ENCODE data around the gene POT1. TPM values are rescaled to one million over a fixed set of nuclear protein-coding genes. Genes with fewer than 3 reads are reported as not detected.
A peak's percentile ranks its signal among the peaks of the same experiment; 100 is the strongest.

Gene POT1
- polyA plus RNA-seq, 1 donor (not counting 4 experiments of a cell fraction or from before 2014, with no cell fraction given) = 36.6 TPM

DNA sequence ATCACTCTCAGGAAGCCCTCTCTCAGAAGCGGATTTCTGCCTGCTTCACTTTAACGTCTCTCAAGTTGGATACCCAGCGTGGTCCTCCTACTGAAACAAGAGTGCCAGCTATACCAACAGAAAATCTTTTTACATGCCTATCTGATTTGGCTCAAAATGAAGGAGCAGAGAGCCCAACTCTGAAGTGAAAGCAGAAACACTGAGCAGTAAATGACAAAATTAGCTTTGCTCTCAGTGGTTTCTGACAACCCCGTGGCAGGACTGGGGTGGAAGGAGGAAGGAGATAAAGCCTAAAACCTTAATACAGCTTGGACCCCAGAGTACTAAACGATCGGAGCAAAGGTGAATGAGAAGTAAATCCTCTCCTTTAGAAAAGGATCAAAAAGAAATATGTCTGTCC is 139.0 kb downstream of the POT1 start:
- no peak overlapping the region for H3K4me3 ChIP-seq (ENCODE audit: control insufficient read depth in 2 of 3, extremely low read depth in 1 of 3, insufficient read depth in 2 of 3, low read depth in 1 of 3, low read length in 3 of 3)
- H3K4me1 ChIP-seq (ENCODE audit: control insufficient read depth, extremely low read depth, insufficient read depth, low read length) = no peaks in the 10 kb centered on the region
- H4K20me1 ChIP-seq (ENCODE audit: control insufficient read depth, extremely low read depth, insufficient read depth, low read length) = no peaks in the 10 kb centered on the region
- no peak for FAIRE-seq
- no peaks in the 10 kb centered on the region for H3K9me3 ChIP-seq (ENCODE audit: control insufficient read depth, low read depth, low read length)
- no peaks in the 10 kb centered on the region for H3K36me3 ChIP-seq (ENCODE audit: control insufficient read depth in 2 of 2, extremely low read depth in 1 of 2, insufficient read depth in 2 of 2, low read length in 2 of 2)
- no peak for DNase-seq (ENCODE audit: low read depth, low spot score)
- H2AFZ ChIP-seq (ENCODE audit: control insufficient read depth, low read length) = peak overlapping the region; percentile 12
- no peaks in the 10 kb centered on the region for H3K9me1 ChIP-seq (ENCODE audit: control insufficient read depth, extremely low read depth, insufficient read depth, low read length)
- H3K79me2 ChIP-seq (ENCODE audit: control insufficient read depth, insufficient read depth, low read length) = no peaks in the 10 kb centered on the region
- no peak overlapping the region for H3K27ac ChIP-seq (ENCODE audit: control insufficient read depth, insufficient read depth, low read length)
- TF ChIP-seq, protein P1, sequence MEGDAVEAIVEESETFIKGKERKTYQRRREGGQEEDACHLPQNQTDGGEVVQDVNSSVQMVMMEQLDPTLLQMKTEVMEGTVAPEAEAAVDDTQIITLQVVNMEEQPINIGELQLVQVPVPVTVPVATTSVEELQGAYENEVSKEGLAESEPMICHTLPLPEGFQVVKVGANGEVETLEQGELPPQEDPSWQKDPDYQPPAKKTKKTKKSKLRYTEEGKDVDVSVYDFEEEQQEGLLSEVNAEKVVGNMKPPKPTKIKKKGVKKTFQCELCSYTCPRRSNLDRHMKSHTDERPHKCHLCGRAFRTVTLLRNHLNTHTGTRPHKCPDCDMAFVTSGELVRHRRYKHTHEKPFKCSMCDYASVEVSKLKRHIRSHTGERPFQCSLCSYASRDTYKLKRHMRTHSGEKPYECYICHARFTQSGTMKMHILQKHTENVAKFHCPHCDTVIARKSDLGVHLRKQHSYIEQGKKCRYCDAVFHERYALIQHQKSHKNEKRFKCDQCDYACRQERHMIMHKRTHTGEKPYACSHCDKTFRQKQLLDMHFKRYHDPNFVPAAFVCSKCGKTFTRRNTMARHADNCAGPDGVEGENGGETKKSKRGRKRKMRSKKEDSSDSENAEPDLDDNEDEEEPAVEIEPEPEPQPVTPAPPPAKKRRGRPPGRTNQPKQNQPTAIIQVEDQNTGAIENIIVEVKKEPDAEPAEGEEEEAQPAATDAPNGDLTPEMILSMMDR (optimal IDR thresholded peaks at IDR 0.05 in 1 of 3, IDR thresholded peaks at IDR 0.05 in 1 of 3, conservative IDR thresholded peaks at IDR 0.05 in 1 of 3; ENCODE audit: extremely low read depth in 1 of 3, insufficient read depth in 2 of 3, low read length in 3 of 3) = no peak
- no peak for TF ChIP-seq EZH2 (IDR thresholded peaks at IDR 0.05; ENCODE audit: low read length)
- no peak overlapping the region for H3K9ac ChIP-seq (ENCODE audit: control insufficient read depth, extremely low read depth, insufficient read depth, low read length)
- H3K27me3 ChIP-seq (ENCODE audit: control insufficient read depth, extremely low read depth, insufficient read depth, low read length) = peaks cover 4% of the 10 kb centered on the region
- dilution Hi-C loops (cut with MboI; ENCODE audit: extremely low pct_ligation_motif_present, low sequenced_read_pairs) = no loop called here
- no peak overlapping the region for H3K4me2 ChIP-seq (ENCODE audit: control insufficient read depth, extremely low read depth, insufficient read depth, low read depth, low read length)

DNA sequence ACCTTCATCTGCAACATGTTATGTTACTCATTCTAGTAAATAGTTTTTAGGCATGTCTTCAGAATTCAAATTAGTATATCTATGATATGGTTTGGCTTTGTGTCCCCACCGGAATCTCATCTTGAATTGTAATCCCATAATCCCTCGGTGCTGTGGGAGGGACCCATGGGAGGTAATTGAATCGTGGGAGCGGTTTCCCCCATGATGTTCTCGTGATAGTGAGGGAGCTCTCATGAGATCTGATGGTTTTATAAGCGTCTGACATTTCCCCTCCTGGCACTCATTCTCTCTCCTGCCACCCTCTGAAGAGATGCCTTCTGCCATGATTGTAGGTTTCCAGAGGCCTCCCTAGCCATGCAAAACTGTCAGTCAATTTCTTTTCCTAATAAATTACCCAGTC is 143.6 kb downstream of the POT1 start:
- FAIRE-seq (no peak), DNase-seq (ENCODE audit: low read depth, low spot score) (no peak)
- dilution Hi-C loops (cut with MboI; ENCODE audit: extremely low pct_ligation_motif_present, low sequenced_read_pairs) = no loop called here
- peaks cover 4% of the 10 kb centered on the region for H3K27me3 ChIP-seq (ENCODE audit: control insufficient read depth, extremely low read depth, insufficient read depth, low read length)
- no peak overlapping the region for H3K4me3 ChIP-seq (ENCODE audit: control insufficient read depth in 2 of 3, extremely low read depth in 1 of 3, insufficient read depth in 2 of 3, low read depth in 1 of 3, low read length in 3 of 3)
- H3K9ac ChIP-seq (ENCODE audit: control insufficient read depth, extremely low read depth, insufficient read depth, low read length) = no peak overlapping the region
- no peak overlapping the region for H3K27ac ChIP-seq (ENCODE audit: control insufficient read depth, insufficient read depth, low read length)
- no peaks in the 10 kb centered on the region for H3K9me3 ChIP-seq (ENCODE audit: control insufficient read depth, low read depth, low read length)
- no peak overlapping the region for H3K4me2 ChIP-seq (ENCODE audit: control insufficient read depth, extremely low read depth, insufficient read depth, low read depth, low read length)
- no peaks in the 10 kb centered on the region for H4K20me1 ChIP-seq (ENCODE audit: control insufficient read depth, extremely low read depth, insufficient read depth, low read length)
- H2AFZ ChIP-seq (ENCODE audit: control insufficient read depth, low read length) = no peak overlapping the region
- H3K36me3 ChIP-seq (ENCODE audit: control insufficient read depth in 2 of 2, extremely low read depth in 1 of 2, insufficient read depth in 2 of 2, low read length in 2 of 2) = no peaks in the 10 kb centered on the region
- H3K9me1 ChIP-seq (ENCODE audit: control insufficient read depth, extremely low read depth, insufficient read depth, low read length) = no peaks in the 10 kb centered on the region
- no peaks in the 10 kb centered on the region for H3K4me1 ChIP-seq (ENCODE audit: control insufficient read depth, extremely low read depth, insufficient read depth, low read length)
- no peak for TF ChIP-seq EZH2 (IDR thresholded peaks at IDR 0.05; ENCODE audit: low read length)
- TF ChIP-seq, protein P1 (optimal IDR thresholded peaks at IDR 0.05 in 1 of 3, IDR thresholded peaks at IDR 0.05 in 1 of 3, conservative IDR thresholded peaks at IDR 0.05 in 1 of 3; ENCODE audit: extremely low read depth in 1 of 3, insufficient read depth in 2 of 3, low read length in 3 of 3) = no peak
- H3K79me2 ChIP-seq (ENCODE audit: control insufficient read depth, insufficient read depth, low read length) = no peaks in the 10 kb centered on the region

All from keratinocyte (primary cell).